Loucy (cell line): ENCODE measurements around the gene CCDC149.

Source experiments
- CTCF ChIP-seq: fragments of 200-600 bp; sonication (generic); conservative IDR thresholded peaks from 2 replicates; pipeline ENCODE4 v1.5.1; 2014; ENCODE audit warnings: mild to moderate bottlenecking, antibody characterized with exemption, low read length
- EZH2phosphoT487 ChIP-seq: fragments of 200-600 bp; IDR thresholded peaks from 2 replicates; pipeline ENCODE4 v1.6.1; 2018; ENCODE audit warnings: antibody characterized with exemption, mild to moderate bottlenecking, moderate library complexity, borderline replicate concordance

- TF ChIP-seq CTCF: no peak
- no peak for TF ChIP-seq EZH2phosphoT487
Measured at GRCh38 chr4:24807611-24808010, 105.2 kb downstream of the CCDC149 start.
